ENCODE data around the gene ANKRD40CL. TPM values are rescaled to one million over a fixed set of nuclear protein-coding genes. Genes with fewer than 3 reads are reported as not detected.

Gene ANKRD40CL
- total RNA-seq, 2 donors from 2014 or later = not detected

Other genes with a start within 250 kb of the ANKRD40CL start
- gene EPN3, start 234.8 kb downstream of the ANKRD40CL start, total RNA-seq = not detected
- 10 to 100 TPM; 11.3 to 16.4 TPM for gene SPATA20, start 220.3 kb downstream of the ANKRD40CL start, total RNA-seq
- gene CACNA1G, start 206.8 kb downstream of the ANKRD40CL start, total RNA-seq = under 1 TPM; 0.05 to 0.18 TPM
- gene ABCC3, start 132.6 kb downstream of the ANKRD40CL start, total RNA-seq = 10 to 100 TPM in 1 of 2 donors, 1 to 10 TPM in 1; 3.3 to 58.0 TPM
- gene ANKRD40, start 59.6 kb downstream of the ANKRD40CL start, total RNA-seq = 10 to 100 TPM; 24.3 to 25.6 TPM
- gene LUC7L3, start 47.9 kb downstream of the ANKRD40CL start, total RNA-seq = 100 to 1,000 TPM; 129 to 155 TPM
- not detected for gene WFIKKN2, start 68.1 kb upstream of the ANKRD40CL start, total RNA-seq
- gene TOB1, start 98.8 kb upstream of the ANKRD40CL start, total RNA-seq = 100 to 1,000 TPM; 226 to 358 TPM